Raji (cell line): ENCODE data around the gene HIVEP1.

Experiments
- POLR2A ChIP-seq: IDR thresholded peaks from 2 replicates; pipeline ENCODE4 v1.6.1; 2011; ENCODE audit warnings: low read depth, low read length, control low read depth; ENCODE audit not compliant: insufficient read depth

HIVEP1 gene

DNA sequence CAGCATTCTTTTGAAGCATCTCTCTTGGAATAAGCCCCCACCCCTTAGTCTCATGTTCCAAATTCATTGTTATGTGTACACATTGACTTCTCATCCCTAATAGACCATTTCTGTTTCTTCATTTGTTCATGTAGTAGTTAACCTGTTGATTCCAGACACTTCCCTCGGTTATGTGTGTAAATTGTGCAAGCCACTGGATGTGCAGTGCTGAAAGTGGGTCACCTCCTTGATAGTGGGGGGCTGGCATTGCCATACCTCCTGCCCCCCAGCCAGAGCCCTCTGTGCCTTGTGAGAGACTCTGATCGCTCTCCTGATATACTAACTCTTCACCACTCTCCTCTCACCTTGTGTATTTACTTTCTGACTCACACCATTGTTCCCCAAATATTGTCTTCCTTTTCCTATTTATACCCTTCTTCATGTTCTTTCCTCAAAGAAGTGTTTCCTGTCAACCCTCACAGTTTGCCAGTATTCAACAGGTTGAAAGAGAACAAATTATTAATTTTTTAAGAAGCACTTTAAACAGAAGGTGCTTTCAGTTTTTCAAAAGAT lies 59.0 kb downstream of the HIVEP1 start:
- TF ChIP-seq POLR2A: no peak

DNA sequence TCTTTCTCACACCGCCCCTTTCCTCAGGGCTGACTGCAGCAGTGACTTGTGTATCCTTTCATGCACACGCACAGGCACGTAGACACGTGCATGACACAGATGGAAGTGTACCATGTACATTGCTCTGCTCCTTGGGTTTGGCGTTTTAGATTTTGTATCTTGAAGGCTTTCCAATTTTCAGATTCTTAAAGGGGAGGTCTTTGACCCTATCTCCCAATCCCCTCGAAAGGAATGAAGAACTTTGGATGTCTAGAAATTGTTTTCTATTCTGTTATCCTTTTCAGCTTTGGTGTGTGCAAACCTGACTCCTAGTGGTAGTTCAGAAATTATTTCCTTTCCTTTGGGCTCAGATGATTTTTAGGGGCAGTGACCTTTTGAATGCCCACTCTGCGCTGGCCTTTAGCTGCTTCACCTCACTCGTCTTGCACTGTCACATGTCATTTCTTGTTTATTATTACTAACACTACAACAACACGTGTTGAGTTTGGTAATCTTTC lies 63.0 kb downstream of the HIVEP1 start:
- TF ChIP-seq POLR2A: no peak

DNA sequence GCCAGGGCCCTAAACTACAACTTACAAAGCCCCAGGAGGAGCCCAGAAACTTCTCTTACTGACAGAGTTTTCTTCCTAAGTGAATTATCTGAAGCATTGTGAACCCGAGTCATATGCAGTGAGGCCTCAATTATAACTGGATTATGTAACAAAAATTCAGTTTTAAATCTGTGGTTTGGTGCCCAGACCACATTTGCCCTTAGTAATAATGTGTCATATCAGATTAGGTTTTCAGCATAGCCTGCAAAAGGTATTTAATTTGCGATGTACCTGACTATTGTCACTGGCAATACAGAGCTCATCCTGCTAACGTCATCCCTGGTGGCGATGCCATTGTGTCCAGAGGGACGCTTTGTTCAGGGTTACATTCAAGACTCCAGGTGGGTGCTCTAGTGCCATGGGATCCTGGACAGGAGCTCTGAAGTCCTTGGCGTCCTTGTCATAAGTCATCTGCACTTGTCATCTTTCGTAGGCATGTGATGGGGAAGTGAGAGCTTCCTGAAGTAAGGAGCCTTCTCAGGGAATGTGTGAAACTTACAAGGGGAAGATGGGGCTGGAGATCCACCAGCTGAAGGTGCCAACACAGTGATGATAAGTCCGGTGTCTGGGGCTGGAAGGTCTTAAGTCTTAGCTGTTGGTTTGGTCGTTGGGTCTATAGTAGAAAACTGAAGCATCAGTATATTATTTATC lies 65.1 kb downstream of the HIVEP1 start:
- TF ChIP-seq POLR2A: no peak

DNA sequence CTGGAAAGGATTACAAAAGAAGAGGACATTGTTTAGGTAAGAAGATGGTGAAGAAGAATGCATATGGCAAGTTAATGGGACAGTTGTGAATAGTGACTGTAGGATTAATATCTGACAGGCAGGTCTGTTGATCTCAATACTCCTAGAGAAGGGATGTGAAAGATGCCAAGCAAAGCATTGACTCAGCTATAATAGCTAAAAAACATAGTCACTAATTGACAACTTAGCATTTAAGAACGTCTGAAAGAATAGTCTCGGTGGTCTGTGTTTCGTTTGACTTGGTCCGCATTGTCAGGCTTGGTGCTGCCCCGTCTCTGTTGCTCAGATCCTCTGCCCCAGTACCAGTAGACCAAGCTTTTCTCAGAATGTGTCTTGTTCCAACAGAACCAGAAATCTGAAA lies 65.9 kb downstream of the HIVEP1 start:
- no peak for TF ChIP-seq POLR2A

DNA sequence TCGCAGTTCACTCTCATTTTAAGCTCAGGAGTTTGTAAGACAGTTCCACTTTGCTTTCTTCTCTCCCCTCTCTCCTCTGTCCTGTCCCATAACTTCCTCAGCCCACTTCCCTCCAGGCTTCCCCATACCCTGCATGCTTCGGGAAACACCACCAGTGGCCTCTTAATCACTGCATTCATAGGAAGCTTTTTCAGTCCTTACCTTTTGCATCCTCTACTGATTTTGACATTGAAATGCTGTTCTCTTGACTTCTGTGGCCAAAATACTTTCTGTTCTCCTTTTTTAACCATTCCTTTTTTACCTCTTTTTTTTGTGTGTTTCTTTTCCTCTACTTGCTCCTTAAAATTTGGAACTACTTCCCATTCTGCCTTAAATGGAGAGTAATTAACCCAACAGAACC lies 69.7 kb downstream of the HIVEP1 start:
- TF ChIP-seq POLR2A: no peak

DNA sequence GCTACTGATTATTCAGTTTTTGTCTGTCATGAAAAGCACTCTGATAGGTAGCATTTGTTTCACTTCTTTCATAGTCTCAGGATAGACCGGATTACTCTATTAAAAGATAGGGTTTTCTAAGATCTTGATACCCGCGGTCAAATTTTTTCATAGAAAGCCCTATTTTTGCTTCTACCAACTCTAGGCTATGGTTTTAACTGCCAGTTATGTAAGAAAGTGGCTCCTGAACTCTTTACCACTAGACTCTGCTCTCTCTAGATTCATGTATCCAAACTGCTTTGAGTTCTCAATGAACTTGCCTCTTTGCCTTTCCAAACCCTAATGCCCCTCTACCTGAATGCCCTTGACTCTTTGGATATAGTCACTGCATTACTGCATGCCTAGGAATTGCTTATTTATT lies 70.3 kb downstream of the HIVEP1 start:
- TF ChIP-seq POLR2A: no peak

DNA sequence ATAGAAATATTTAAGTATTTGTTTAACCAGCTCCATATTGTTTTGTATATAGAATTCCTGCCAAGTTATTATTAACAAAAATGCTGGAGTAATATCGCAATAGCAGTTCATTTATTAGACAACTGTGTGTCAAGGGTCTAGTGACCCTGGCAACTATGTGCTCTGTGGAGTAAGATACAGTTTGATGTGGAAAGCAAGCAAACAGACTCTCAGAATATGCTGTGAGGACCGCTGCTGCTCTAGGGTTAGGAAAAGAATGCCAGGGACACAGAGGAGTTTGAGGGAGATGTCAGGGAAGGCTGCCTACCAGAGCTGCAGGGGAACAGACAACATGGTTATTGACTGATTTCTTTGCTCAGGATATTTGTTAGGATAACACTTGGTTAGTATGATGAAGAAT lies 71.2 kb downstream of the HIVEP1 start:
- TF ChIP-seq POLR2A: no peak

DNA sequence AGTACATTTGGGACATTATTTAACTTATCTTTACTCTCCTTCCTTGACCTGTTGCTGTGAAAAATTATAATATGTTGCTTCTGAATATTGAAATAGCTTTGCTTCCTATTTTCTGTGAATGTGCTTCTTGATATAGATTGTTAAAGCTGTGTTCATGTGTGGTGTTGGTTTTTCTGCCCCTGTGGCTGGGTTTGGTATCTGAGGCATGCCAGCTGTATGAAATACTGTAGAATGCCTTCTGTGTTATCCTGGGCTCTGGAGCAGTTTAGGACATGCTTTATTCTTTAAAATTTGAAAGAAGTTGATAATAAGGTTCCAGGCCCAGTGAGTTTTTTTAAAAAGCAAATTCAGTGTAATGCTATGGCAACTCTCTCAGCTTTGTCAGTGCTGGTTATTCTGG lies 71.7 kb downstream of the HIVEP1 start:
- TF ChIP-seq POLR2A: no peak

DNA sequence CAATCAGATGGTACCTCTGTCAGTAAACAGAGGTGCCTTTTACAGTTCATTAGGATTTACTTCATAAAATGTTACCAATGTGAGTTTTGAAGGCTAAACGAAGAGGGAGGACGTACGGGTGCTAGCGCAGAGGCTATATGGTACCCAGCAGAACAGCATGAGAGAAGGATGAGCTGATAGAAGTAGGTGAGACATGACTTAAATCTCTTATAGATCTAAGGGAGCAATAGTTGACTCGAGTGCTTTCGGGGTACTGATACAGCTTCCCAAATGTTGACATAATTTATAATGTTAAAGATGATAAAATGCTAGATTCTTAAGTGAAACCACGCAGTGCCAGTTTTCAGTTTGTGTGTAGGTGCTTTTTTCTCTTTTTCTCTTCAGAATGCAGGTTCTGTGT lies 72.6 kb downstream of the HIVEP1 start:
- TF ChIP-seq POLR2A: no peak

DNA sequence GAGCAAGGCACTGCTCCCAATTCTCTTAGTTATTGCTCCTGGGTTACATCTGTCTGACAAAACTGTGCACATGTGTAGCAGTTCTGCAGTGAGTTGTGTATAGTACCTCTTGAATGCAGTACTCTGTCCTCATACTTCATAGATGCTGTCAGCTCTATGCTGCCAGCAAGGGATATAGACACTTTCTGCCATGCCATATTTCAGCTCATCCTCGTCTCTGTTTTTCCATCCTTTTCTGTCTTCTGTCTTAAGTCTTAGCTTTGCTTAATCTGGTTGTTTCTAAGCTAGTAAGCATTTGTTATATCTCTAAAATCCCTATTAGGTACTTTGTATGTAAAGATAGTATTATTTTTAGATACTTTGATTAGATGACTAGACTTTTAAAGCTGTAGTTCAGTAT lies 76.4 kb downstream of the HIVEP1 start:
- TF ChIP-seq POLR2A: no peak

DNA sequence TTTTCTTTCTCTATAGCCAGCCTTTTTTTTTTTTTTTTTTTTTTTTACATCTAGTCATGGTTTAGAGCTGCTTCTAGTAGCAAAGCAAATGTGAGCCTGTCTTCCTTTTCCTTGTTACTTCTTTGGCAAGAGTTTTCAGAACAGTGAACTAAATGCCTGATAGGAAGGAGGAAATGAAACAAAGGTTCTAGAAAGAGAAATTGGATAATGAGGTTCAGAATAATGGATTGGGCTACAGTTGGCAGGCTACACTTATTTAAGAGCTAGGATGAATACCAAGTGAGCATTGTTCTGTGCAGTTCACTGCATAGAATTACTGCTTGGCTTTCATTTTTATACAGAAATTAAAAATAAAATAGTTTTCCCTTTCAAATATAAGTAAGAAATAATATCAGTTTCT lies 78.6 kb downstream of the HIVEP1 start:
- no peak for TF ChIP-seq POLR2A

DNA sequence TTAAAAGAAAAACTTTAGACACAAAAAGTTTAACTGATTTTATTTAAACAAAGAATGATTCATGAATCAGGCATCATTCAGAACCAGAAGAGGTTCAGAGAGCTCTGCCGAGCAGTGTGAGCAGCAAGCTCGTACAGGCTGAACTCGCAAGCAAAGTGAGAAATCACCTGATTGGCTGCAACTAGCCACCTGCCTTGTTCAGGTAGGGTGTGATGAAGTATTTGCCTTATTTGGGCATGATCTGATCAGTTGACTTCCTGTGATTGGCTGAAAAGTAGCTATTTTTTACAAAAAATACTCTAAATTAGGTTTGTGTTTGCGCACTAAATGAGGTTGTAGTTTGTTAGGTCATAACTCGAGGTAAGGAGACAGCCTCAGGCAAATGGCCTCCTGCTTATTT lies 80.7 kb downstream of the HIVEP1 start:
- TF ChIP-seq POLR2A: no peak

DNA sequence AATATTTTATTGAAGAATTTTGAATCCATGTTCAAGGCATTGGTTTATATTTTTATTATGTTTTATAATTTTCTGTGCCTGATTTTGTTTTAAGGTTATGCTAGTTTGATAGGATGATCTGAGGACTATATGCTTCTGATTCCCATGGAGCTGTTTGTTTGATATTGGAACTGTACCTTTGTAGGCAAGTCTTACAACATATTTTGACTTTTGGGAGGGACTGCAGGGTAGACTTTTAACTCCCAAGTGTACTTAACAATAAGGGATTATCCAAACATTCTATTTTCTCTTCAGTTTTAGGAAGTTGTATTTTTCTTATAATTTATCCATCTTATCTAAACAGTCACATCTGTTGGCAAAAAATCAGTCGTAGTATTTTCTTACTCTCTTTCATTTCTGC lies 82.6 kb downstream of the HIVEP1 start:
- TF ChIP-seq POLR2A: no peak

DNA sequence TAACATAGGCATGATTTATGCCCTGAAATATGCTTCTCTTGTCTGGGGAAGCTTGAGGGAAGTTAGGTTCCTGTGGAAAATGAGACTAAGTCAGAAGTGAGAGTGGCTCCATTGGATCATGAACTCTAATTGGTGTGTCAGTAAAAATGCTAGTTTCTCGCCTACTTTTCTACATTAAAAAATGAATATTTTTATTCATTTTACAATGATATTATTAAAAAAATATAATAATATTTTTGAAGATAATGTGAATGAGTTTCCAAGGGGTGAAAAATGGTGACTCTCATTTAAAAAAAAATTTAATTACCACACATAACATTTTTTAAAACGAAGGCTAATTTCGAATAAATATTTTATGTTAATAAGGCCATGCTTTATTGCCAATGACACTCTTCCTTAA lies 84.2 kb downstream of the HIVEP1 start:
- no peak for TF ChIP-seq POLR2A

DNA sequence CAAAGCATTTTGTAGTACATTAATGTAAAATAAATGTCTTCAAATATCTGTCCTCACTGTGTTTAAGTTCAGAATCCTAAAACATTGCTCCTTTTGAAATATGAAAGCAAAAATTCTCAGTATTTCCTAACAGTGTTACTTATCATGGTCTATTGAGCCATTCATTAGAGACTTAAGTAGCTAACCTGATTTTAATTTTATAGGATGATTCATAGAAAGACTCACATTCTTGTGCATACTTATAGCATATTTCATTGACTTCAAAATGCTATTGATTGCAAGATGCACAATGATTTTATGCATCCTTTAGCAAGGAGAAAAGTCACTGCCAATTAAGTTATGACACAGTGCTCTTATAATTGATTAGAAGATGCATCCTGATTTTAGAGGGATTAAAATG lies 85.7 kb downstream of the HIVEP1 start:
- no peak for TF ChIP-seq POLR2A

DNA sequence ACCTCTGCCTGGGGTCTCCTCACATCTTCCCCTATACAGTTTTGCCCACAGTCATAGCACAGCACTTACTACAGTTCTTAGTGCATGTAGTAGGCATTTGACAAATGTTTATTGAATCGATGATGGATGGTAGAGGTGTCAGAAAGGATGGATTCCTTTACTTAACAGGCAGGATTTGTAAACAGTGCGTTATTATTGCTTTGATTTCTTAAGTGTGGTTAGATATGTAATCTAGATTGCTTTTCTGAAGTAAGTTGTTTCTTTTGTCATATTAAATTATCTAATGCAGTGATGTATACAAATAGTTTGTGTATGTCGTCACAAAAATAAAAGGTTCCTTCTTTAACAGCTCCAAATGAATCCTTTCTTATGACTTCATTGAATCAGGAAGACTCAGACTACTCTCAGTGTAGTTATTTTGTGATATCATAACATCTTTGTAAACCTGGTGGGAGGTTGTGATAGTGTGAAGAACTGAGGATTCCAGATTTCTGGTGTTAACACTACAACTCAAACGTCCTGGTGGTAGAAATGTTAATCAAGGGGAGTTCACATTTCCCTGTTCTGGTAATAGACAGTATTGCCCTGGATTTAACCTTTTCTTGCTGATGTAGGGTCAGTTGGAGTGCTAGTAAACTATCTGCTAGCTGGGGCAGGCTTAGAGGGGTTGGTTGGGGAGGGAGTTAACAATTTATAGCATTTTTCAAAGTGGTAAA lies 87.7 kb downstream of the HIVEP1 start:
- no peak for TF ChIP-seq POLR2A
